Retina (tissue), 1 donor: ENCODE results near the gene MOSPD2.

ENCODE experiments used
- DNase-seq: peaks from one replicate; pipeline ENCODE4 v3.0.0-alpha.2; 2016

MOSPD2 gene

DNA sequence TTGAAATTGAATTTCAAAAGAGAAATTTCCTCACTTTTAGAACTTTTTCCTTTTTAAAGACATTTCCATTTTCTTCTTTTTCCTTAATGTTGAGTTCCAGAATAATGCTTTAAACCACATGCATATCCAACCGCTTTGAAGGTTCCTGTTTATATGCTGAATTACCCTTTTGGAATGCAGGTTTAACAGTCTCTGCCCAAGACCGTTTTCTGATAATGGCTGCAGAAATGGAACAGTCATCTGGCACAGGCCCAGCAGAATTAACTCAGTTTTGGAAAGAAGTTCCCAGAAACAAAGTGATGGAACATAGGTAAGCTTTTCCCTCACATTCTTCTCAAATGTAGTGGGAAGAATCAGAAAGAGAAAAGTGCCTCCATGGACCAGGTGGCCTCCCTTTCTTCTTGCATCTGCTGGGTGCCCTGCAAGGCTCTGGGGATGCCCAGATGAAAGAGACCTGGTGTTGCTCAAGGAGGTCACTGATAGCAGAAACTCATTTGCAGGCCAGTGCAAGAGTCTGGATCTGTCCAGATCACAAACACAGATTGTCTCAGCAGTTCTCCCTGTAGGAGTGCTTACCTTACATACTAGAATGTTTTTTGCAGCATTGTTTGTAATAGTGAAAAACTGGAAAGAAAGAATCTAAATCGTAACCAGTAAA lies 42.9 kb downstream of the MOSPD2 start:
- DNase-seq: no peak

DNA sequence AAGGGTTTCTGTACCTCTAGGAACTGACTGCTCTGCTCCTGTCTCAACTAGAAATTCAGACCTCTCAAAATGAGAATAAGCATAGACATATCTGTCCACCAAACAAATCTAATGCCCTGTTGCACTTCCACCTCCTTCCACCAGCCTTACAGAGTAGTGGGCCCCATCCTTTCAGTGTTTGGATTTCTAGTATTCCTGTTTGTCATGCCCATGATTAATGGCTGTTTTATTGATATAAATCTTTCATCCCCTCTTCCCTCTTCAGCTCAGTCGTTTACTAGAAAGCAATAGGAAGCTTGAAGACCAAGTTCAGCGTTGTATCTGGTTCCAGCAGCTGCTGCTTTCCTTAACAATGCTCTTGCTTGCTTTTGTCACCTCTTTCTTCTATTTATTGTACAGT lies 46.2 kb downstream of the MOSPD2 start:
- no peak for DNase-seq

- DNase-seq: no peak
Measured at GRCh38 chrX:14920196-14920595, 47.0 kb downstream of the MOSPD2 start.

GRCh38 chrX:14922437-14922836 lies 49.2 kb downstream of the MOSPD2 start:
- no peak for DNase-seq

DNA sequence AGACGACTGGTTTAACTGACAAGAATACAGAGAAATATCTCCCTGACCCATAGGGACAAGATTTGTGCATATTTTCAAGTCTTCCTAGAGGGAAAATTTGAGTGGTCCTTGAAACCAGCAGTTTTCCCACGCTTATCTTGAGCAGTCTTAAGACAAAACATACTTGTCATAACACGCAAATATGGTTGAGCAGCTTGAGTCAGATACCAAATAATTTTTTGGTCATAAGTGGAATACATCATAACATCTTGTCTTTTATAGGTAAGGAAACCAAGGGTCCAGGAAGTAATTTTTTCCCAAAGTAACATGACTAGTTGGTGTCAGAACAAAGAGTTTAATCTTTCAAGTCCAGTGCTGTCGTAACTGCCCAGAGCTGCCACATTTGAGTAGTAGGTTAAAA lies 50.5 kb downstream of the MOSPD2 start:
- no peak for DNase-seq

DNA sequence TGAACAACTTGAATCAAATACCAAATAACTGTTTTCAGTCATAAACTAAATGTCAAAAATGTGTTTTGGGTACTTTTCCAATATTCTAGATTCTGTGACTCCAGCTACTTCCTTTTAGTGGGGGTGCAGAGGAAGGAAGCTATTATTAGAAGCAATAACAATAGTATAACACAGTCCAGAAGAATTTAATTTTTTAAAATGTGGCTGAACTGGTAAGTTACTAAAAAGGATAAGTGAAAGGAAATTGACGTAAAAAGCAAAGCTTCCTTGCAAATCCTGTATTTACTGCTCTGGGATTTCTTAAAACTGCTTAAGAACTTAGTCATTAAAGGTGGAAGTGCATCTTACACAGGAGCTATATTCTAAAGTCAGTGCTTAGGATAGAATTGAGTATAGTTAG lies 53.2 kb downstream of the MOSPD2 start:
- no peak for DNase-seq

DNA sequence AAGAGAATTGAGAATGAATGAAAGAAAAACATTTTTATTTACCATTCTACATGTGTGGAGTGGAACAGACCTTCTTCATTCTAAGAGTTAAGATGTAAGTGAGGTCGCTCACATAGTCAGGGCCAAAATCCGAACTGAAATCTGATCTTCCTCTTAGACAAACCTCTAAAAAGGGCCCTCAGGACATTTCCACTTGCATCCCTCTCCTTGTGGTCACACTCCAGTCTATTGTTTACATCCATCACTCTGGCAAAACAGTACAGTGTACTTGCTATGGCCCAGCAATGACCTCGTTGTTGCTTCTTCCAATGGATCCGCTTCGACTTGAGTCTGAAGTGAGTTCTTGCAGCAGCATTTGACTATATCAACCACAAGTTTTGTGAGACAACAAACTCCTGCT lies 54.2 kb downstream of the MOSPD2 start:
- DNase-seq: no peak

- no peak for DNase-seq
Measured at GRCh38 chrX:14930663-14931062, 57.4 kb downstream of the MOSPD2 start.

DNA sequence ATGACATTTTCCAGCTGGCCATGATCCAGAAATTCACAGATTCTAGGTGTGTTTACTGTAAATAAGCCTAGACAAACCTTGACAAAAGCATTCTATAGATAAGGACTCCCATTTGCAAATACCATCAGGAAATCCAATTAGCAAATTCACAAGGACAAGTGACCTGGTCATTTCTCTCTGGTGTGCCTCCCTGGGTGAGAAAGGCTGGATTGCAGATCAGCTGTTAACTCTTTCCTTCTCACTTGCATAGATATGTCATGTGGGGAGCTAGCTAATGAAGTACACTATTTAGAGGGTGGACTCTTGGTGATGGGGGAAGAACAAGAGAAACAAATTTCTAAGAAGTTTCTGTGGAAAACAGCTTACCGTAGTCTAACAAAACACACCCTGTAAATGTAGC lies 58.9 kb downstream of the MOSPD2 start:
- DNase-seq: peak; percentile 11

- DNase-seq: no peak
Measured at GRCh38 chrX:14934423-14934822, 61.2 kb downstream of the MOSPD2 start.

DNA sequence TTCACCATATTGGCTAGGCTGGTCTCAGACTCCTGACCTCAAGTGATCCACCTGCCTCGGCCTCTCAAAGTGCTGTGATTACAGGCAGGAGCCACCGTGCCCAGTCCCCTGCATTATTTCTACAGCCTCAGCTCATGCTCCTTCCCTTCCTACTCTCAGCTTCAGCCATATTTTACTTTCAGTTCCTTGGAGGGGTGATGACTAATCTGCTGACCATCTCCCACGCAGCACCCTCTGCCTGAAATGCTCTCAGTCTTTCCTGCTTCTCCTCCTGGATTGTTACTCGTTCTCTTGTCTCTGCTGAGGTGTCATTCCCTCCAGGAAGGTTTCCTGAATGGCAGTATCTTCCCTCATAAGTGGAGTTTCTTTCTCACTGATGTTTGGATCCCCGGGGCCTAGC lies 63.3 kb downstream of the MOSPD2 start:
- no peak for DNase-seq

DNA sequence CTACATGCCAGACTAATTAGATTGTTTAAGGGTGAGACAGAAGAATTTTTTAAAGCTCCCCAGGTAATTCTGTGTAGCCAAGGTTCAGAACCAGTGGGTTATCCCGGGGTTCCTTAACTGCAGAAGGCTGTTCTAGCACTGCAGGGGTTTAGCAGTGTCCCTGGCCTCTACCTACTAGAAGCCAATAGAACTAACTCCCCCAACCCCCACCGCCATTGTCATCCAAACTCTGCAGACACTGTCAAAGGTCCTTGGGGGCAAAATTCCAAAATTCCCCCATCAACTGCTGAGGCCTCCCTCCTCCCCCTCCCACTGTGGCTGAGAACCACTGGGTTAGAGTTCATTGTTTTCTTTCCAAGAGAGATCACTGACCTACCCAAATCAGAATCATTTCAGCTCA lies 66.4 kb downstream of the MOSPD2 start:
- no peak for DNase-seq

- no peak for DNase-seq
Measured at GRCh38 chrX:14941301-14941700, 68.1 kb downstream of the MOSPD2 start.

- no peak for DNase-seq
Measured at GRCh38 chrX:14942341-14942740, 69.1 kb downstream of the MOSPD2 start.

DNA sequence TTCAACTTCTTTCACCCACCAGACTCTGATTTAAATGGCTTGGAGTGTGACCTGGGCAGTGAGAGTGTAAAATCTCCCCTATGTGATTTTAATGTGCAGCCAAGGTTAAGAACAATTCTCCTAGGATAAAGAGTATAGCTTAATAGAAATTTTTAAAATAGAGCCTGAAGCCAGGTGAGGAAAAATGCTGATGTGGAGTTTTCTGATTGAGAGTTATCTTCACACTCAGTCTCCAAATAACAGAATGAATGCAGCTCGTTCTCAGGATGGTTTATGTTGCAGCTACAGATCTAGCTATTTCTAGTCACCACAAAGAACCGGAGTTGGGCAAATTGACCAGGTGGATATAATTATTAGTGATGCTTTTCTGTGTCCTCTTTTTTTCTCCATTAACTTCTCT lies 70.7 kb downstream of the MOSPD2 start:
- no peak for DNase-seq

DNA sequence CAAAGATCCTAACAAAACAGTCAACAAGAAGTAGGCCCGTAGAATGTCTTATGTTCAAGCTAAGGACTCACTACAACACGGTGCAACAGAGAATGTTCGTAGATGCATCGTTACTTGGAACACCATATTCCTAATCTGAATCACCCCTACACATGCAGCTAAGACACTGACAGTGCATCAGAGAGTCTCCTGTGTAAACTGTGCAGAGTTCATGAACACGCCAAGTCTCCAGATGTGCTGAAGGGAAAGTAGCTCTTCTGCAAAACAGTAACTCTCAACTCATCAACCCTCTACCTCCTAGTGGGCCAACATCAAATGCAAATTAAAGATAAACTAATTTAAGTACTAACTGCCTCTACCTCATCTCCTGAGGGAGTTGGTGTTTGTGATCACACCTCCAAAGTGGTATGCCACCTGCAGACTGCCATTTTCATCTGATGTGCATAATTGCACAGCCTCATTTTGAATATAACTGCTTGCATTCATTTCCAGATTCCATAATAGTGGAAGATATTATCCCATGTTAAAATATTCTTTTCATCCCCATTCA lies 73.5 kb downstream of the MOSPD2 start:
- no peak for DNase-seq

GRCh38 chrX:14948691-14949090 lies 75.5 kb downstream of the MOSPD2 start:
- DNase-seq: no peak

GRCh38 chrX:14956813-14957582 lies 83.8 kb downstream of the MOSPD2 start:
- no peak for DNase-seq

DNA sequence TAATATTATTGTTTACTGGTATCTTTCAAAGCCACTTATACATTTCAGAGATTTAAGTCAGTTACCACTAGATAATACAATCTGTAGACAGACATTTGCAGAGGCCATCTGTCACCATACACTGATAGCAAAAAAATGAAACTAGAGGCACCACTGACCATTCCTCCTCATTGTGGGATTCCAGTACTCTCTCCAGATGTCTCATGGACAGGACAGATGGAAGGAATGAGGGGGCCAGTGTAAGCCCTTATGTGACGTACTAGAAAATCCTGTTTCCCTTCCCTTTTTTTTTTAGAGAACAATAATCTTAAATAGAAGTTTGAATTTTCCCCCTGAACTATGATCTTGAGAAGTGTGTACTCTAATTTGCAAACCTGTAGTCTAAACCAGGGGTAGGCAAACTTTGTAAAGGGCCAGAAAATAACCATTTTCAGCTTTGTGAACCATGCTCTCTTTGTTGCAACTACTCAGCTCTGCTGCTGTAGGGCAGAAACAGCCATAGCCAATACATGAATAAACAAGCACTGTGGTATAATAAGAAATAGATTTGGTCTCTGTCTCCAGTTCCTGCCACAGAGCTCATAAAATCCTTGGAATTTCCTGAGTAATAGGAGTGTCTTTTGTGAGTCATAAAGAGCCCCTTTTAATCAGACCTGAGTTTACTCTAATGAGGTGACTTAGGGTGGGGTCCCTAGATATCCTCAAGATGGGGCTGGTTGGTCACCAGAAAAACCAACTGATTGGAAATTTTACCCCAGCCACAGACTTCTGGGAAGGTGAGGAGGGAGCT lies 90.4 kb downstream of the MOSPD2 start:
- DNase-seq: no peak

DNA sequence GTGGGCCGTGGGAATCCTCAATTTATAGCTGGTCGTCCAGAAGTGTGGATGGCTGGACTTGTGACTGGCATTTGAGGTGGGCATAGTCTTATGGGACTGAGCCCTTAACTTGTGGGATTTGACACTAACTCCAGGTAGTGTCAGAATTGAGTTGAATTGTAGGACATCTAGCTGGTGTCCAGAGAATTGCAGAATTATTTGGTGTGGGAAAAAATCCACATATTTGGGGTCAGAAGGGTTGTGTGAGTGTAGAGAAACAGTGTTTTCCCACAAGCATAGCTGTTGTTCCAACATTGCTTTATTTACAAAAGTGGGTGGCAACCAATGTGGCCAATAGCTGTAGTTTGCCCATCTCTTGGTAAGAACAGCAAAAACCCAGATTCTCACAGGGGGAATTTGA lies 91.3 kb downstream of the MOSPD2 start:
- DNase-seq: no peak
